Measurements from ENCODE around the gene KCNE5. TPM values are rescaled to one million over a fixed set of nuclear protein-coding genes. Genes with fewer than 3 reads are reported as not detected.
"Not testable (repeated sequence)": the region's sequence is repeated elsewhere in the genome, so short reads cannot be mapped to it uniquely, and the experiment has no call there.

KCNE5 gene
- polyA plus RNA-seq, 3 donors: 4.9 to 5.2 (median 5.0) TPM

GRCh38 chrX:109619771-109620170 is 5.2 kb downstream of the KCNE5 start:
- DNase-seq (ENCODE audit: low read depth in 3 of 3, low spot score in 2 of 3): no peak

- no peak for DNase-seq (ENCODE audit: low read depth in 3 of 3, low spot score in 2 of 3)
Measured at GRCh38 chrX:109614951-109615350, 10.0 kb downstream of the KCNE5 start.

- DNase-seq (ENCODE audit: low read depth in 3 of 3, low spot score in 2 of 3): no peak
Measured at GRCh38 chrX:109601486-109601885, 23.5 kb downstream of the KCNE5 start.

GRCh38 chrX:109600237-109600651 is 24.7 kb downstream of the KCNE5 start:
- no peak for DNase-seq (ENCODE audit: low read depth in 3 of 3, low spot score in 2 of 3)

DNA sequence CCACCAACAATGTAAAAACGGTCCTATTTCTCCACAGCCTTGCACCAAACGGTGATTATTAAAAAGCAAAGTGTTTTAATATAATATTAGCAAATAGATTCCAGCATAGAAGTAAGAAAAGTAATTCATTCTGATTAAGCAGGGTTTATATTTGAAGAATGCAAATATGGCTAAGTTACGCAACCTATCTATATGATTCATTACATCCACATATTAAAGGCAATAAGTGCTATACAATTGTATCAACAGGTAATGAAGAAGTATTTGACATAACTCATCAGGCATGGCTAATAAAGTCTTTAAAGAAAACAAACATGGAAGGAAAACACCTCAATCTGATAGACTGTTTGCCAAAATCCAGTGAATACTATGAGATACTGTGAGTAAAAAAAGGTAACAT is 29.0 kb downstream of the KCNE5 start:
- no peak for DNase-seq (ENCODE audit: low read depth in 3 of 3, low spot score in 2 of 3)

GRCh38 chrX:109590176-109590575 is 34.8 kb downstream of the KCNE5 start:
- DNase-seq (ENCODE audit: low read depth in 3 of 3, low spot score in 2 of 3): no peak

- no peak for DNase-seq (ENCODE audit: low read depth in 3 of 3, low spot score in 2 of 3)
Measured at GRCh38 chrX:109585488-109585887, 39.5 kb downstream of the KCNE5 start.

GRCh38 chrX:109578916-109579315 is 46.1 kb downstream of the KCNE5 start:
- no peak for DNase-seq (ENCODE audit: low read depth in 3 of 3, low spot score in 2 of 3)

- no peak for DNase-seq (ENCODE audit: low read depth in 3 of 3, low spot score in 2 of 3)
Measured at GRCh38 chrX:109577055-109577454, 47.9 kb downstream of the KCNE5 start.

DNA sequence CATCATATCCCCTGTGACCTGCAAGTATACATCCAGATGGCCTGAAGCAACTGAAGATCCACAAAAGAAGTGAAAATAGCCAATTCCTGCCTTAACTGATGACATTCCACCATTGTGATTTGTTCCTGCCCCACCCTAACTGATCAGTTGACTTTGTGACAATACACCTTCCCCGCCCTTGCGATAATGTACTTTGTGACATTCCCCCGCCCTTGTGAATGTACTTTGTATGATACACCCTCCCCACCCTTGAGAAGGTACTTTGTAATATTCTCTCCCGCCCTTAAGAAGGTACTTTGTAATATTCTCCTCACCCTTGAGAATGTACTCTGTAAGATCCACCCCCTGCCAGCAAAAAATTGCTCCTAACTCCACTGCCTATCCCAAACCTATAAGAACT is 48.9 kb downstream of the KCNE5 start:
- DNase-seq (ENCODE audit: low read depth in 3 of 3, low spot score in 2 of 3): not testable (repeated sequence)

Other genes starting within 250 kb of the KCNE5 start
- gene GUCY2F, start 143.1 kb downstream of the KCNE5 start, polyA plus RNA-seq (ENCODE audit: insufficient read length in 3 of 3): under 1 TPM in 1 of 3 donors, not detected in 2; 0.03 TPM
- 10 to 100 TPM; 18.3 to 21.4 (median 20.8) TPM for gene NXT2, start 88.3 kb downstream of the KCNE5 start, polyA plus RNA-seq (ENCODE audit: insufficient read length in 3 of 3)
- gene ACSL4, start 108.1 kb upstream of the KCNE5 start, polyA plus RNA-seq (ENCODE audit: insufficient read length in 3 of 3): 10 to 100 TPM; 56.4 to 73.2 (median 67.2) TPM